ENCODE results near the gene RCC1.

DNA sequence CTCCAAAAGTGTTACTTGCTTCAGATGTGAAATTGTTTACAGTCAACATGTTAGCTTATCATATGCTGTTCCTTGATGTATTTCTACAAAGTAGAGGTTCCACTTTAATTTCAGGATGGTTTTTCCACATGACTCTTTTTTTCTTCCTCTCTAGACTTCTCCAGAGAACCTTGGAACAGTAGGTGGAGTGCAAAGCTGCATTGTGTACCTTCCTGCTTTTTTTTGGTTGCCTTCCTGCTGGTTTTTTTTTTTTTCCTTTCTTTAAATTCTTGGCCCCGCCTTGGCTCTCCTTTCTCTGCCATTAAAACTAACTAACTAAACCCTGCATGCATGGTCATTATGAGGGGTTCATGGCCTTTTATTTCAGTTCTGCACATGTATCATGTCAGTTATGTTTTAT, 48.2 kb upstream of the RCC1 start:
- TF ChIP-seq POLR2A (IDR thresholded peaks at IDR 0.05): no peak
- TF ChIP-seq, protein P1, sequence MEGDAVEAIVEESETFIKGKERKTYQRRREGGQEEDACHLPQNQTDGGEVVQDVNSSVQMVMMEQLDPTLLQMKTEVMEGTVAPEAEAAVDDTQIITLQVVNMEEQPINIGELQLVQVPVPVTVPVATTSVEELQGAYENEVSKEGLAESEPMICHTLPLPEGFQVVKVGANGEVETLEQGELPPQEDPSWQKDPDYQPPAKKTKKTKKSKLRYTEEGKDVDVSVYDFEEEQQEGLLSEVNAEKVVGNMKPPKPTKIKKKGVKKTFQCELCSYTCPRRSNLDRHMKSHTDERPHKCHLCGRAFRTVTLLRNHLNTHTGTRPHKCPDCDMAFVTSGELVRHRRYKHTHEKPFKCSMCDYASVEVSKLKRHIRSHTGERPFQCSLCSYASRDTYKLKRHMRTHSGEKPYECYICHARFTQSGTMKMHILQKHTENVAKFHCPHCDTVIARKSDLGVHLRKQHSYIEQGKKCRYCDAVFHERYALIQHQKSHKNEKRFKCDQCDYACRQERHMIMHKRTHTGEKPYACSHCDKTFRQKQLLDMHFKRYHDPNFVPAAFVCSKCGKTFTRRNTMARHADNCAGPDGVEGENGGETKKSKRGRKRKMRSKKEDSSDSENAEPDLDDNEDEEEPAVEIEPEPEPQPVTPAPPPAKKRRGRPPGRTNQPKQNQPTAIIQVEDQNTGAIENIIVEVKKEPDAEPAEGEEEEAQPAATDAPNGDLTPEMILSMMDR (IDR thresholded peaks at IDR 0.05): no peak
